HCT116 (cell line): ENCODE data around the gene SLIT1. TPM values are rescaled to one million over a fixed set of nuclear protein-coding genes. Genes with fewer than 3 reads are reported as not detected.

Experiments
- ATAC-seq: fragments of 200-7000 bp; cut with Tn5 transposase; 2 replicates; pipeline ENCODE4 v1.9.1; 2020; ENCODE audit warnings: mild to moderate bottlenecking, moderate library complexity
- BruUV-seq: library from RNA; stranded (reverse); fragments of 400-500 nt; replicated peaks from 2 replicates; lab custom pipeline; 2021; lab: Mats Ljungman, UMichigan
- CTCF ChIA-PET: fragments of 300-600 bp; sonication (Branson Sonifier 250); formaldehyde crosslinking; loops from one replicate; lab custom pipeline; 2021; ENCODE audit warnings: antibody characterized with exemption; lab: Charles Lee
- POLR2A ChIA-PET: fragments of 300-600, 350-600 bp; sonication (Branson Sonifier 250); formaldehyde crosslinking; loops from one replicate; lab custom pipeline; 2021; ENCODE audit warnings: antibody characterized with exemption; lab: Charles Lee
- RAD21 ChIA-PET, 2 experiments: fragments of 300-600 bp; sonication (Branson Sonifier 250); formaldehyde crosslinking; loops; one replicate each; lab custom pipeline; 2023; ENCODE audit warnings: low total read pairs in 2 of 2; ENCODE audit not compliant: uncharacterized antibody in 2 of 2, unreplicated experiment in 2 of 2, low non-redundant PET in 1 of 2; lab: Charles Lee
- DNase-seq: peaks from one replicate; pipeline ENCODE4 v3.0.0-alpha.2; 2010; ENCODE audit warnings: low read depth, low spot score
- H2AFZ ChIP-seq: fragments of 200-600 bp; shearing (Covaris generic), sonication (generic); 2 replicates; pipeline ENCODE4 v1.6.1; 2017; ENCODE audit warnings: low read depth, mixed run types, mixed read lengths, antibody characterized with exemption, low read length; ENCODE audit not compliant: poor library complexity, severe bottlenecking
- H3K27ac ChIP-seq: 2 replicates; pipeline ENCODE4 v1.5.1; 2012; ENCODE audit warnings: low read depth, low read length
- H3K27me3 ChIP-seq: fragments of 200-600 bp; sonication (generic); 2 replicates; pipeline ENCODE4 v1.6.1; 2016; ENCODE audit warnings: mixed run types, low read length, mixed read lengths; ENCODE audit not compliant: insufficient read depth
- H3K36me3 ChIP-seq, 2 experiments: fragments of 200-500 bp in 1 of 2; fragments of 200-600 bp in 1 of 2; sonication (Bioruptor generic) in 1 of 2; sonication (generic) in 1 of 2; 2 replicates each; pipeline versions ENCODE4 v1.5.1 to v1.6.1; 2014 to 2016; ENCODE audit warnings: low read length in 2 of 2, inconsistent platforms in 1 of 2, mixed read lengths in 1 of 2, mixed run types in 1 of 2; ENCODE audit not compliant: insufficient read depth in 2 of 2, control insufficient read depth in 1 of 2
- H3K4me1 ChIP-seq, 2 experiments: fragments of 200-600 bp in 1 of 2; sonication (generic) in 1 of 2; 2 replicates each; pipeline versions ENCODE4 v1.5.1 to v1.6.1; 2012 to 2017; ENCODE audit warnings: low read length in 2 of 2, inconsistent platforms in 1 of 2, mild to moderate bottlenecking in 1 of 2, mixed read lengths in 1 of 2, mixed run types in 1 of 2, moderate library complexity in 1 of 2; ENCODE audit not compliant: insufficient read depth in 2 of 2, control insufficient read depth in 1 of 2
- H3K4me2 ChIP-seq: fragments of 200-600 bp; sonication (generic); 2 replicates; pipeline ENCODE4 v1.6.1; 2017; ENCODE audit warnings: mixed run types, low read length, mixed read lengths
- H3K4me3 ChIP-seq, 2 experiments: fragments of 200-600 bp in 1 of 2; sonication (generic) in 1 of 2; replicated peaks in 1 of 2; 2 replicates each; pipeline ENCODE4 v1.5.1; 2011 to 2016; ENCODE audit warnings: low read length in 2 of 2, control low read depth in 1 of 2, low read depth in 1 of 2, mild to moderate bottlenecking in 1 of 2, mixed read lengths in 1 of 2, mixed run types in 1 of 2
- H3K79me2 ChIP-seq: fragments of 200-600 bp; sonication (generic); 2 replicates; pipeline ENCODE4 v1.6.1; 2017; ENCODE audit warnings: mild to moderate bottlenecking, mixed run types, low read length, moderate library complexity, mixed read lengths; ENCODE audit not compliant: insufficient read depth
- H3K9ac ChIP-seq: fragments of 200-600 bp; sonication (generic); 2 replicates; pipeline ENCODE4 v1.6.1; 2016; ENCODE audit warnings: low read length, mixed read lengths
- H3K9me2 ChIP-seq: fragments of 200-600 bp; sonication (generic), shearing (Covaris generic); 2 replicates; pipeline ENCODE4 v1.6.1; 2017; ENCODE audit warnings: mixed run types, mild to moderate bottlenecking, moderate library complexity; ENCODE audit not compliant: insufficient read depth
- H3K9me3 ChIP-seq, 2 experiments: fragments of 200-500 bp in 1 of 2; fragments of 200-600 bp in 1 of 2; sonication (Bioruptor generic) in 1 of 2; sonication (generic) in 1 of 2; 2 replicates each; pipeline ENCODE4 v1.6.1; 2014 to 2017; ENCODE audit warnings: low read length in 2 of 2, mixed read lengths in 2 of 2, inconsistent platforms in 1 of 2, low read depth in 1 of 2, mild to moderate bottlenecking in 1 of 2, mixed run types in 1 of 2, moderate library complexity in 1 of 2; ENCODE audit not compliant: control insufficient read depth in 1 of 2, insufficient read depth in 1 of 2
- H4K20me1 ChIP-seq: fragments of 200-600 bp; sonication (generic), shearing (Covaris generic); 2 replicates; pipeline ENCODE4 v1.6.1; 2017; ENCODE audit warnings: mixed run types, mild to moderate bottlenecking, moderate library complexity; ENCODE audit not compliant: insufficient read depth
- ATF3 ChIP-seq: IDR thresholded peaks from 2 replicates; pipeline ENCODE4 v1.6.1; 2012
- CTCF ChIP-seq, 3 experiments: fragments of 200-600 bp in 1 of 3; sonication (generic) in 1 of 3; IDR thresholded peaks in 2 of 3; conservative IDR thresholded peaks in 1 of 3; 2 replicates each; pipeline ENCODE4 v1.5.1; 2012 to 2017; ENCODE audit warnings: low read depth in 2 of 3, low read length in 2 of 3, antibody characterized with exemption in 1 of 3, borderline replicate concordance in 1 of 3, control low read depth in 1 of 3, mild to moderate bottlenecking in 1 of 3, mixed read lengths in 1 of 3, mixed run types in 1 of 3, moderate library complexity in 1 of 3; ENCODE audit not compliant: insufficient read depth in 1 of 3
- EGR1 ChIP-seq: IDR thresholded peaks from 2 replicates; pipeline ENCODE4 v1.6.1; 2012; ENCODE audit warnings: low read depth
- ELF1 ChIP-seq: IDR thresholded peaks from 2 replicates; pipeline ENCODE4 v1.6.1; 2012; ENCODE audit warnings: low read depth, borderline replicate concordance
- EZH2 ChIP-seq: fragments of 200-600 bp; sonication (generic); IDR thresholded peaks from 2 replicates; pipeline ENCODE4 v1.6.1; 2017; ENCODE audit warnings: antibody characterized with exemption, mixed run types
- EZH2phosphoT487 ChIP-seq: fragments of 200-600 bp; IDR thresholded peaks from 2 replicates; pipeline ENCODE4 v1.6.1; 2018; ENCODE audit warnings: antibody characterized with exemption, borderline replicate concordance
- FOSL1 ChIP-seq: IDR thresholded peaks from 2 replicates; pipeline ENCODE4 v1.6.1; 2012; ENCODE audit warnings: low read depth
- JUND ChIP-seq: IDR thresholded peaks from 2 replicates; pipeline ENCODE4 v1.6.1; 2012
- MAX ChIP-seq: IDR thresholded peaks from 2 replicates; pipeline ENCODE4 v1.6.1; 2012
- POLR2A ChIP-seq: IDR thresholded peaks from 2 replicates; pipeline ENCODE4 v1.7.0; 2011; ENCODE audit warnings: borderline replicate concordance; ENCODE audit not compliant: insufficient read depth, insufficient read length; ENCODE audit errors: extremely low read depth
- POLR2AphosphoS5 ChIP-seq: IDR thresholded peaks from 2 replicates; pipeline ENCODE4 v1.6.1; 2011; ENCODE audit warnings: mild to moderate bottlenecking, low read depth, low read length, moderate library complexity
- RAD21 ChIP-seq: IDR thresholded peaks from 2 replicates; pipeline ENCODE4 v1.6.1; 2012; ENCODE audit warnings: low read depth, mild to moderate bottlenecking
- REST ChIP-seq: IDR thresholded peaks from 2 replicates; pipeline ENCODE4 v1.6.1; 2012; ENCODE audit warnings: low read depth
- SIN3A ChIP-seq: IDR thresholded peaks from 2 replicates; pipeline ENCODE4 v1.6.1; 2012; ENCODE audit warnings: low read depth
- SRF ChIP-seq: IDR thresholded peaks from 2 replicates; pipeline ENCODE4 v1.6.1; 2012; ENCODE audit warnings: low read depth
- TCF7L2 ChIP-seq: IDR thresholded peaks from 2 replicates; pipeline ENCODE4 v1.7.0; 2011; ENCODE audit warnings: borderline replicate concordance, inconsistent platforms; ENCODE audit not compliant: insufficient read depth, insufficient read length; ENCODE audit errors: extremely low read depth
- YY1 ChIP-seq: IDR thresholded peaks from 2 replicates; pipeline ENCODE4 v1.6.1; 2011; ENCODE audit warnings: low read length, low read depth, moderate library complexity, mild to moderate bottlenecking; ENCODE audit not compliant: insufficient replicate concordance; ENCODE audit errors: extremely low read depth
- ZBTB33 ChIP-seq: IDR thresholded peaks from 2 replicates; pipeline ENCODE4 v1.6.1; 2011; ENCODE audit warnings: mild to moderate bottlenecking, low read length, moderate library complexity; ENCODE audit not compliant: insufficient replicate concordance; ENCODE audit errors: extremely low read depth
- ZFX ChIP-seq: fragments of 450-650 bp; IDR thresholded peaks from 2 replicates; pipeline ENCODE4 v1.6.1; 2017
- ZNF274 ChIP-seq: fragments of 200-500 bp; sonication (Bioruptor generic); IDR thresholded peaks from 2 replicates; pipeline ENCODE4 v1.6.1; 2014; ENCODE audit warnings: mild to moderate bottlenecking, low read depth, low read length, inconsistent platforms
- intact Hi-C: fragments of 100-400 bp; cut with micrococcal nuclease; formaldehyde crosslinking; loops from 2 replicates; pipeline ENCODE4 v1.10.0; 2022
- total RNA-seq: library from RNA; stranded (reverse); gene quantifications from one replicate; pipeline ENCODE4 v1.2.1, GENCODE V29; 2021; ENCODE audit not compliant: unreplicated experiment

SLIT1 gene
- total RNA-seq, 1 experiment from 2014 or later: 0.42 TPM

- RAD21 ChIA-PET: no interaction called here
- no peak overlapping the region for H2AFZ ChIP-seq
- TF ChIP-seq ELF1 (no peak), JUND (no peak), FOSL1 (no peak), ZBTB33 (no peak), ZFX (no peak), CTCF (IDR thresholded peaks at IDR 0.05 in 2 of 3, conservative IDR thresholded peaks at IDR 0.05 in 1 of 3; ENCODE audit: borderline replicate concordance in 1 of 3, insufficient read depth in 1 of 3, low read depth in 2 of 3, low read length in 2 of 3) (no peak), SIN3A (no peak), MAX (no peak), ATF3 (no peak), EZH2phosphoT487 (no peak), POLR2A (no peak), RAD21 (no peak), YY1 (no peak), REST (no peak), SRF (no peak), ZNF274 (no peak), TCF7L2 (no peak), EGR1 (no peak), EZH2 (no peak), POLR2AphosphoS5 (no peak)
- no TSS peak for BruUV-seq
- H3K9me2 ChIP-seq: no peaks in the 10 kb centered on the region
- POLR2A ChIA-PET: no interaction called here
- no peaks in the 10 kb centered on the region for H3K79me2 ChIP-seq
- H3K27me3 ChIP-seq: peaks cover 13% of the 10 kb centered on the region
- CTCF ChIA-PET: interaction anchor here (1.0 kb wide), 1 partner anchor 82 kb away, joined by 4 read pairs; no protein-coding TSS in a partner anchor
- no peaks in the 10 kb centered on the region for H3K9me3 ChIP-seq
- H3K36me3 ChIP-seq: no peaks in the 10 kb centered on the region
- no peak for ATAC-seq
- H4K20me1 ChIP-seq: no peaks in the 10 kb centered on the region
- no peak overlapping the region for H3K9ac ChIP-seq
- DNase-seq: no peak
- intact Hi-C loops: no loop called here
- H3K4me2 ChIP-seq: no peak overlapping the region
- no peak overlapping the region for H3K27ac ChIP-seq
- no peak overlapping the region for H3K4me3 ChIP-seq
- H3K4me1 ChIP-seq: no peaks in the 10 kb centered on the region
Measured at GRCh38 chr10:97128039-97128492, 57.7 kb downstream of the SLIT1 start.
